H9 (cell line): ENCODE results near the gene CDH26. TPM values are rescaled to one million over a fixed set of nuclear protein-coding genes. Genes with fewer than 3 reads are reported as not detected.

Experiments
- DNase-seq: peaks from one replicate; pipeline ENCODE4 v3.0.0-alpha.2; 2017
- H2AFZ ChIP-seq: one replicate; pipeline ENCODE4 v1.6.1; 2013; ENCODE audit warnings: mild to moderate bottlenecking, low read length, control low read depth, moderate library complexity
- H2AK5ac ChIP-seq: 2 replicates; pipeline ENCODE4 v1.6.1; 2013; ENCODE audit warnings: low read length, control low read depth, mixed read lengths; ENCODE audit not compliant: insufficient read length
- H2BK120ac ChIP-seq: one replicate; pipeline ENCODE4 v1.6.1; 2013; ENCODE audit warnings: low read depth, mild to moderate bottlenecking, low read length, control low read depth, inconsistent platforms; ENCODE audit not compliant: poor library complexity, severe bottlenecking
- H2BK12ac ChIP-seq: 2 replicates; pipeline ENCODE4 v1.6.1; 2013; ENCODE audit warnings: low read length, control low read depth, mixed read lengths, low read depth; ENCODE audit not compliant: insufficient read length
- H2BK15ac ChIP-seq: 2 replicates; pipeline ENCODE4 v1.6.1; 2013; ENCODE audit warnings: low read depth, low read length, control low read depth
- H2BK20ac ChIP-seq: one replicate; pipeline ENCODE4 v1.6.1; 2013; ENCODE audit warnings: low read depth, mild to moderate bottlenecking, low read length, control low read depth, inconsistent platforms; ENCODE audit not compliant: poor library complexity, severe bottlenecking
- H2BK5ac ChIP-seq: 2 replicates; pipeline ENCODE4 v1.6.1; 2013; ENCODE audit warnings: low read length, control low read depth, mixed read lengths; ENCODE audit not compliant: insufficient read length
- H3K14ac ChIP-seq: 2 replicates; pipeline ENCODE4 v1.6.1; 2013; ENCODE audit warnings: low read length, control low read depth; ENCODE audit not compliant: insufficient read depth
- H3K18ac ChIP-seq: 2 replicates; pipeline ENCODE4 v1.6.1; 2013; ENCODE audit warnings: low read depth, mild to moderate bottlenecking, mixed read lengths, low read length, control low read depth; ENCODE audit not compliant: insufficient read length
- H3K23ac ChIP-seq: 2 replicates; pipeline ENCODE4 v1.6.1; 2013; ENCODE audit warnings: low read length, control low read depth, mixed read lengths, low read depth; ENCODE audit not compliant: insufficient read length
- H3K23me2 ChIP-seq: 2 replicates; pipeline ENCODE4 v1.6.1; 2013; ENCODE audit warnings: low read depth, mild to moderate bottlenecking, mixed read lengths, low read length, control low read depth; ENCODE audit not compliant: insufficient read length, poor library complexity, severe bottlenecking
- H3K27ac ChIP-seq: 2 replicates; pipeline ENCODE4 v1.5.1; 2013; ENCODE audit warnings: low read length, control low read depth, mixed read lengths, low read depth; ENCODE audit not compliant: insufficient read length
- H3K27me3 ChIP-seq: 2 replicates; pipeline ENCODE4 v1.6.1; 2013; ENCODE audit warnings: low read length, control low read depth, inconsistent platforms; ENCODE audit not compliant: insufficient read depth
- H3K4ac ChIP-seq: 2 replicates; pipeline ENCODE4 v1.6.1; 2013; ENCODE audit warnings: low read depth, mild to moderate bottlenecking, control low read depth, inconsistent platforms, low read length, moderate library complexity
- H3K4me1 ChIP-seq: 2 replicates; pipeline ENCODE4 v1.6.1; 2013; ENCODE audit warnings: low read length, control low read depth, inconsistent platforms; ENCODE audit not compliant: insufficient read depth
- H3K4me2 ChIP-seq: 2 replicates; pipeline ENCODE4 v1.6.1; 2013; ENCODE audit warnings: low read length, control low read depth, mixed read lengths; ENCODE audit not compliant: insufficient read length, insufficient read depth
- H3K56ac ChIP-seq: 2 replicates; pipeline ENCODE4 v1.6.1; 2013; ENCODE audit warnings: low read depth, mild to moderate bottlenecking, mixed read lengths, low read length, control low read depth; ENCODE audit not compliant: insufficient read length
- H3K79me1 ChIP-seq: 2 replicates; pipeline ENCODE4 v1.6.1; 2013; ENCODE audit warnings: low read depth, mild to moderate bottlenecking, moderate library complexity, low read length, control low read depth, inconsistent platforms; ENCODE audit not compliant: insufficient read depth, poor library complexity, severe bottlenecking
- H3K79me2 ChIP-seq: 2 replicates; pipeline ENCODE4 v1.6.1; 2013; ENCODE audit warnings: low read length, control low read depth, inconsistent platforms; ENCODE audit not compliant: insufficient read depth
- H3K9ac ChIP-seq: 2 replicates; pipeline ENCODE4 v1.6.1; 2013; ENCODE audit warnings: low read length, control low read depth, mixed read lengths; ENCODE audit not compliant: insufficient read length; ENCODE audit errors: extremely low read depth
- H3K9me3 ChIP-seq: one replicate; pipeline ENCODE4 v1.6.1; 2013; ENCODE audit warnings: low read depth, low read length, inconsistent platforms; ENCODE audit not compliant: control insufficient read depth
- H3T11ph ChIP-seq: one replicate; pipeline ENCODE4 v1.6.1; 2013; ENCODE audit warnings: mild to moderate bottlenecking, low read length, control low read depth, inconsistent platforms
- H4K20me1 ChIP-seq: one replicate; pipeline ENCODE4 v1.6.1; 2013; ENCODE audit not compliant: control insufficient read depth, insufficient read length, insufficient read depth
- H4K5ac ChIP-seq: 2 replicates; pipeline ENCODE4 v1.6.1; 2013; ENCODE audit warnings: low read depth, mild to moderate bottlenecking, mixed read lengths, low read length, control low read depth; ENCODE audit not compliant: insufficient read length
- H4K8ac ChIP-seq: replicated peaks from 2 replicates; pipeline ENCODE4 v1.6.1; 2013; ENCODE audit warnings: low read length, control low read depth, mixed read lengths, low read depth; ENCODE audit not compliant: insufficient read length
- H4K91ac ChIP-seq: 2 replicates; pipeline ENCODE4 v1.6.1; 2013; ENCODE audit warnings: low read depth, mild to moderate bottlenecking, moderate library complexity, mixed read lengths, low read length, control low read depth; ENCODE audit not compliant: insufficient read length
- H3K27ac Mint-ChIP-seq, 3 experiments: 2 replicates in 2 of 3; 3 replicates in 1 of 3; pipeline ENCODE4 v1.8.0; 2020 to 2021; ENCODE audit warnings: mixed read lengths in 3 of 3, mild to moderate bottlenecking in 1 of 3, moderate library complexity in 1 of 3
- H3K27me3 Mint-ChIP-seq: 2 replicates; pipeline ENCODE4 v1.8.0; 2021; ENCODE audit warnings: low read depth, mild to moderate bottlenecking, moderate library complexity, mixed read lengths
- H3K36me3 Mint-ChIP-seq, 3 experiments: 2 replicates in 2 of 3; 3 replicates in 1 of 3; pipeline ENCODE4 v1.8.0; 2020 to 2021; ENCODE audit warnings: low read depth in 3 of 3, mixed read lengths in 3 of 3; ENCODE audit not compliant: insufficient read depth in 1 of 3
- H3K4me1 Mint-ChIP-seq, 2 experiments: 2 replicates each; pipeline ENCODE4 v1.8.0; 2020; ENCODE audit warnings: mixed read lengths in 2 of 2
- H3K4me3 Mint-ChIP-seq, 2 experiments: 2 replicates in 1 of 2; 3 replicates in 1 of 2; pipeline ENCODE4 v1.8.0; 2020 to 2021; ENCODE audit warnings: mild to moderate bottlenecking in 2 of 2, mixed read lengths in 2 of 2, moderate library complexity in 1 of 2
- H3K9me3 Mint-ChIP-seq, 2 experiments: 2 replicates in 1 of 2; 3 replicates in 1 of 2; pipeline ENCODE4 v1.8.0; 2020; ENCODE audit warnings: mild to moderate bottlenecking in 2 of 2, mixed read lengths in 2 of 2, moderate library complexity in 1 of 2
- CTCF ChIP-seq: fragments of 200-600 bp; sonication (generic); conservative IDR thresholded peaks from 3 replicates; pipeline ENCODE4 v1.8.0; 2021; ENCODE audit warnings: antibody characterized with exemption, mild to moderate bottlenecking
- WGBS: extraction: QIAGEN DNeasy Blood & Tissue Kit; methylation state at CpG from one replicate; pipeline ENCODE4 v1.1.7; 2013; ENCODE audit warnings: missing lambda C conversion rate, low lambda C conversion rate, mixed read lengths; ENCODE audit not compliant: insufficient read length; ENCODE audit errors: extremely low coverage; 5-methylcytosine and 5-hydroxymethylcytosine counted together
- total RNA-seq: library from RNA; stranded (reverse); gene quantifications from 2 replicates; pipeline ENCODE4 v1.2.1, GENCODE V29; 2021

CDH26 gene
- total RNA-seq, 1 experiment from 2014 or later, result 0.79 TPM

GRCh38 chr20:59923514-59923913, 34.7 kb upstream of the CDH26 start:
- Histone ChIP-seq H3K4me1 (no peaks in the 10 kb centered on the region), H3T11ph (no peak overlapping the region), H2BK20ac (no peak overlapping the region), H4K20me1 (no peaks in the 10 kb centered on the region), H3K23ac (no peak overlapping the region), H3K14ac (no peak overlapping the region), H2AFZ (no peak overlapping the region), H4K8ac (no peak overlapping the region), H2AK5ac (no peak overlapping the region), H2BK120ac (no peak overlapping the region), H3K27ac (no peak overlapping the region), H4K91ac (no peak overlapping the region), H3K27me3 (no peaks in the 10 kb centered on the region), H3K18ac (no peak overlapping the region), H3K79me2 (no peaks in the 10 kb centered on the region), H3K23me2 (no peaks in the 10 kb centered on the region), H3K4me2 (no peak overlapping the region), H4K5ac (no peak overlapping the region), H3K9ac (no peak overlapping the region), H2BK5ac (no peak overlapping the region), H2BK15ac (no peak overlapping the region), H3K9me3 (no peaks in the 10 kb centered on the region), H2BK12ac (no peak overlapping the region), H3K79me1 (no peaks in the 10 kb centered on the region), H3K56ac (no peak overlapping the region), H3K4ac (no peak overlapping the region)
- Mint-ChIP-seq H3K27me3 (peaks cover 2% of the 10 kb centered on the region), H3K4me1 (peaks cover 0 to under 1% of the 10 kb centered on the region in 2 experiments; a peak in 1 of 4 replicates), H3K27ac (no peak overlapping the region), H3K36me3 (no peaks in the 10 kb centered on the region), H3K9me3 (no peaks in the 10 kb centered on the region), H3K4me3 (no peak overlapping the region)
- no peak for TF ChIP-seq CTCF
- no CpG with 5 or more reads among the region's 1 CpG for WGBS
- DNase-seq, result no peak
